Renal pelvis (tissue), 4 donors: Measurements from ENCODE around the gene CPEB1. TPM values are rescaled to one million over a fixed set of nuclear protein-coding genes. Genes with fewer than 3 reads are reported as not detected.
"Not testable (repeated sequence)": the region's sequence is repeated elsewhere in the genome, so short reads cannot be mapped to it uniquely, and the experiment has no call there.

Experiments
- DNase-seq: peaks from one replicate; pipeline ENCODE4 v3.0.0-alpha.2; 2013
- polyA plus RNA-seq, 3 donors: library from polyadenylated mRNA; unstranded; fragments of 120-200 nt; gene quantifications; one replicate each; pipeline ENCODE4 v1.2.1, GENCODE V29; 2013; ENCODE audit not compliant: insufficient read length in 3 of 3

The CPEB1 gene
- polyA plus RNA-seq, 3 donors: 2.0 to 3.2 (median 2.3) TPM

GRCh38 chr15:82649226-82649999 lies 2.2 kb upstream of the CPEB1 start:
- no peak for DNase-seq

GRCh38 chr15:82648257-82649103 lies 1.3 kb upstream of the CPEB1 start:
- DNase-seq: no peak

GRCh38 chr15:82647835-82648256 lies 683 bp upstream of the CPEB1 start:
- DNase-seq: no peak

GRCh38 chr15:82646250-82647044 lies 716 bp downstream of the CPEB1 start:
- DNase-seq: no peak

- not testable (repeated sequence) for DNase-seq
Measured at GRCh38 chr15:82644967-82645852, 2.0 kb downstream of the CPEB1 start.

- DNase-seq: no peak
Measured at GRCh38 chr15:82643992-82644391, 3.2 kb downstream of the CPEB1 start.

- no peak for DNase-seq
Measured at GRCh38 chr15:82642656-82643055, 4.5 kb downstream of the CPEB1 start.

- no peak for DNase-seq
Measured at GRCh38 chr15:82641129-82641798, 5.9 kb downstream of the CPEB1 start.

- no peak for DNase-seq
Measured at GRCh38 chr15:82640672-82641071, 6.5 kb downstream of the CPEB1 start.

- DNase-seq: no peak
Measured at GRCh38 chr15:82635798-82636197, 11.4 kb downstream of the CPEB1 start.

GRCh38 chr15:82630033-82630432 lies 17.1 kb downstream of the CPEB1 start:
- no peak for DNase-seq

- DNase-seq: no peak
Measured at GRCh38 chr15:82625136-82625535, 22.0 kb downstream of the CPEB1 start.

- DNase-seq: no peak
Measured at GRCh38 chr15:82624438-82624837, 22.7 kb downstream of the CPEB1 start.

- DNase-seq: no peak
Measured at GRCh38 chr15:82624008-82624407, 23.2 kb downstream of the CPEB1 start.

GRCh38 chr15:82621970-82622369 lies 25.2 kb downstream of the CPEB1 start:
- DNase-seq: no peak

- DNase-seq: no peak
Measured at GRCh38 chr15:82613747-82614146, 33.4 kb downstream of the CPEB1 start.

GRCh38 chr15:82611348-82611747 lies 35.8 kb downstream of the CPEB1 start:
- DNase-seq: no peak

- DNase-seq: no peak
Measured at GRCh38 chr15:82602195-82602594, 45.0 kb downstream of the CPEB1 start.

- no peak for DNase-seq
Measured at GRCh38 chr15:82599862-82600261, 47.3 kb downstream of the CPEB1 start.

- no peak for DNase-seq
Measured at GRCh38 chr15:82597815-82598214, 49.3 kb downstream of the CPEB1 start.

GRCh38 chr15:82595766-82596165 lies 51.4 kb downstream of the CPEB1 start:
- no peak for DNase-seq
